GM23338 (cell line): Measurements from ENCODE around the gene VPS72.

Source experiments
- EZH2 ChIP-seq: fragments of 200-600 bp; sonication (generic); IDR thresholded peaks from one replicate; pipeline ENCODE4 v1.8.0; 2017; ENCODE audit warnings: antibody characterized with exemption, mild to moderate bottlenecking, low read depth; ENCODE audit not compliant: unreplicated experiment
- EZH2phosphoT487 ChIP-seq: fragments of 200-600 bp; sonication (generic); IDR thresholded peaks from one replicate; pipeline ENCODE4 v1.8.1; 2018; ENCODE audit warnings: antibody characterized with exemption; ENCODE audit not compliant: unreplicated experiment
- TF ChIP-seq, protein P1 (sequence below), 2 experiments: fragments of 200-600 bp in 1 of 2; sonication (generic) in 1 of 2; conservative IDR thresholded peaks; 2 replicates each; pipeline versions ENCODE4 v1.5.1 to v1.6.1; 2016 to 2017; ENCODE audit warnings: antibody characterized with exemption in 2 of 2, low read depth in 2 of 2, mild to moderate bottlenecking in 2 of 2, moderate library complexity in 1 of 2

DNA sequence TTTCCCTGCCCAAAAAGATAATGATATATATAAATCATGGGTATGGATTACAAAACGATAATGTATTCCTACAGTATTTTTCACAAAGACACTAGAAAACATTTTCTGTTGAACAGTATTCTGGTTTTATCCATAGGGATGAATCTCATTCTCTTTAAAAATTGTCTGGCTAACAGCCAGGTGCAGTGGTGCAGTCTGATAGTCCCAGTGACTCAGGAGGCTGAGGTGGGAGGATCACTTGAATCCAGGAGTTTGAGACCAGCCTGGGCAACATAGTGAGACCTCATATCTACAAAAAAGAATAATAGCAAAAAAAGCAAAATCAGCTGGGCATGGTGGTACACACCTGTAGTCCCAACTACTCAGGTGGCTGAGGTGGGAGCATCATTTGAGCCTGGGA is 31.6 kb upstream of the VPS72 start:
- TF ChIP-seq, protein P1, sequence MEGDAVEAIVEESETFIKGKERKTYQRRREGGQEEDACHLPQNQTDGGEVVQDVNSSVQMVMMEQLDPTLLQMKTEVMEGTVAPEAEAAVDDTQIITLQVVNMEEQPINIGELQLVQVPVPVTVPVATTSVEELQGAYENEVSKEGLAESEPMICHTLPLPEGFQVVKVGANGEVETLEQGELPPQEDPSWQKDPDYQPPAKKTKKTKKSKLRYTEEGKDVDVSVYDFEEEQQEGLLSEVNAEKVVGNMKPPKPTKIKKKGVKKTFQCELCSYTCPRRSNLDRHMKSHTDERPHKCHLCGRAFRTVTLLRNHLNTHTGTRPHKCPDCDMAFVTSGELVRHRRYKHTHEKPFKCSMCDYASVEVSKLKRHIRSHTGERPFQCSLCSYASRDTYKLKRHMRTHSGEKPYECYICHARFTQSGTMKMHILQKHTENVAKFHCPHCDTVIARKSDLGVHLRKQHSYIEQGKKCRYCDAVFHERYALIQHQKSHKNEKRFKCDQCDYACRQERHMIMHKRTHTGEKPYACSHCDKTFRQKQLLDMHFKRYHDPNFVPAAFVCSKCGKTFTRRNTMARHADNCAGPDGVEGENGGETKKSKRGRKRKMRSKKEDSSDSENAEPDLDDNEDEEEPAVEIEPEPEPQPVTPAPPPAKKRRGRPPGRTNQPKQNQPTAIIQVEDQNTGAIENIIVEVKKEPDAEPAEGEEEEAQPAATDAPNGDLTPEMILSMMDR (conservative IDR thresholded peaks at IDR 0.05; ENCODE audit: low read depth in 2 of 2), result no peak
- TF ChIP-seq EZH2 (no peak), EZH2phosphoT487 (no peak)
